Measurements from ENCODE around the gene CEBPZOS.

CEBPZOS gene

DNA sequence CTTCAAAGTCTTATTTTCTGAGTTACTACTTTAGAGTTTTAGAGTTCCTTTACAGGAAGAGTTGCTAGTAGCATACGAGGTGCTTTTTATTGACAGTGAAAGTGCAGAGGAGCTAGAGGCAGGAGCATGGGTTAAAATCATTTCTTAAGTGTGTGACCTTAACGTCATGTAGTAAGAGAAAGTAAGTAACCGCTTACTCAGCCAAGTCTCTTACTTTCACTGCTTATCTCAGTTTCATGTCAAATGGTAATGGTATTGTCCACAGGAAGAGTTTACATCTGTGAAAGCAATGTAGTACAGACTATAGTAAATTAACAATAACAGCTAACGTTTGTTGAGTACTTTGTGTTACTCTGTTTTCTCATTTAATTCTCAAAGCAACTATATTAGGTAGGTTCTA lies 47.7 kb downstream of the CEBPZOS start:
- no peak for DNase-seq

DNA sequence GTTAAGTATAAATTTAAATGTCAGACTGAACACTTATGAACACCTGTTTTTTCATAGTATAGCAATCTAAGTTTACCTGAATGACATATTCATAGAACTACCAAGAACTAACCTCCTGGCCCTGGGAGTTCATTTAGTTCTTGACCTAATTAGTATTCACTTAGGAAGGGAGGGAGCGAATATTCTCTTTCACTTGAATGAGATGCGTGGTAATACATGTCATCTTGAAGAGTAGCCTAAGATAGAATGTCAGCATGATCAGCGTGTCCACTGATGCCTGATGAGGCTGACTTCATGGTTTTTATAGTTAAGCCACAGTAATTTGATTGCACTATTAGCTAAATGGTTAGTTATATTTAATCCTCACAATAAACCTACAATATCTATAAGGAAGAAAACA lies 48.5 kb downstream of the CEBPZOS start:
- DNase-seq: no peak

DNA sequence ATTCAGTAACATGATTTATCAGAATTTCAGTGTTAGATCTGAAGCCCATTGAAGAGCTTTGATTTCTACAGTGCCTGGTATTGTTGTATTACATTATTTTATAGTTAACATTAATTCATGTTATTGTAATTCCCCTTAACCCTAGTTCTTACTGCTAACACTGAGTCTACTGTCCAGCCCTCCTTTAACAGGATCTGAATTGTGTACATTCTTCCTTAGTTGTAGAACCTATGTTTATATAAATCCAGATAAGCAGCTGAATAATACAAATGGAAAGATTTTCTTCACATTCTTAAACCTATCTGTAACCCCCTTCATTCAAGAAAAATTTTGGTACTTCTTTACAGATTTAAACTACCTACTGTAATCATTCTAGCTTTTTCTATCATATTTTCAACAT lies 49.9 kb downstream of the CEBPZOS start:
- no peak for DNase-seq

GRCh38 chr2:37250869-37251740 lies 54.8 kb downstream of the CEBPZOS start:
- no peak for DNase-seq

All from NCI-H2107 (cell line).